GM18505 (cell line): ENCODE data around the gene TSKU.

Experiments used
- ATAC-seq: cut with Tn5 transposase; IDR thresholded peaks from one replicate; pipeline ENCODE4 v1.9.1; 2021; ENCODE audit not compliant: unreplicated experiment
- POLR2A ChIP-seq: IDR thresholded peaks from 4 replicates; pipeline ENCODE4 v1.6.1; 2011; ENCODE audit warnings: borderline replicate concordance; ENCODE audit not compliant: insufficient read depth, insufficient read length; ENCODE audit errors: extremely low read depth

TSKU gene

DNA sequence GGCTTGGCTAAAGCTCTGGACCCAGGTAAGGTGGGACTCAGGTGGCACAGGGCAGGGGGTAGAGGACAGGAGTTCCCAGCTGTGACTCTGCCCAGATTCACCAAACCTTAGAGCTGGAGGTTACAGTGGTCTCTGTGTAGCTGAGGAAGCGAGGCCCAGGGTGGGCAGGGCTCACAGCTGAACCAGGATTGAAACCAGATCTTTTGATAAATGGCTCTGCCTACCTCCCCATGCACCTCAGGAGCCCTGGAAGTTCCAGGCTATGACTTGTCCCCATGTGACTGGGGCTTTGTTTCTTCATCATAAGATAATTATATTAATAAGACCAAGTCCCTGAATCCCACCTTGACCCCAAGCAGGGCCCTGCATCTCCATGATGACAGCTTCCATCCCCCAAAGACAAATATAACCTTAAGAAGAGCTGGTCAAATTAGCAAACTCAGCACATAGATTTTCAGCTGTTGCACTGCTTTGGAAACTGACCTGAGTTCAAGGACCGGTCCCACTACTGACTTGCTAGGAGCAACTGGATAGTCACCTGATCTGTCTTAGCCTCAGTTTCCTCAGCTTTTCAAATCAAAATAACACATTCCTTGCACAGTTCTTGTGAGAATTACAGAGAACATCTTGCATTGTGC, 21.3 kb upstream of the TSKU start:
- no peak for ATAC-seq
- no peak for TF ChIP-seq POLR2A

DNA sequence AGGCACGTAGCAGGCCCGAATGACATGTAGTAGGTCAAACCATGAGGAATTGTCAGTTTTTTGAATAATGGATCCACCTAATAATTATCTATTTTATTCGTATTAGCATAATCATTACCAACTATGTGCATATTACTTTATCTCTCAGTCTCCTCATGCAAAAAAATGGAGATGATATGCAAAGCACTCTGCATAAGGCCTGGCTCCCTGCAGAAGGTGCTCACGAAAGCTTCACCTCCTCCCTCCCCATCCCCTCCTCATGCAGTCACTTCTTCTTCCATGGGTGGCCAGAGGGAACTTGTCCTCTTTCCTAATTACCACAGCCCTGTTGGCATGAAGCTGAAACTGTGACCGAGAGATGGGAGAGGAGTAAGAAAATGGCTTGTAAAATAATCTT, 20.8 kb upstream of the TSKU start:
- no peak for TF ChIP-seq POLR2A
- ATAC-seq: no peak

DNA sequence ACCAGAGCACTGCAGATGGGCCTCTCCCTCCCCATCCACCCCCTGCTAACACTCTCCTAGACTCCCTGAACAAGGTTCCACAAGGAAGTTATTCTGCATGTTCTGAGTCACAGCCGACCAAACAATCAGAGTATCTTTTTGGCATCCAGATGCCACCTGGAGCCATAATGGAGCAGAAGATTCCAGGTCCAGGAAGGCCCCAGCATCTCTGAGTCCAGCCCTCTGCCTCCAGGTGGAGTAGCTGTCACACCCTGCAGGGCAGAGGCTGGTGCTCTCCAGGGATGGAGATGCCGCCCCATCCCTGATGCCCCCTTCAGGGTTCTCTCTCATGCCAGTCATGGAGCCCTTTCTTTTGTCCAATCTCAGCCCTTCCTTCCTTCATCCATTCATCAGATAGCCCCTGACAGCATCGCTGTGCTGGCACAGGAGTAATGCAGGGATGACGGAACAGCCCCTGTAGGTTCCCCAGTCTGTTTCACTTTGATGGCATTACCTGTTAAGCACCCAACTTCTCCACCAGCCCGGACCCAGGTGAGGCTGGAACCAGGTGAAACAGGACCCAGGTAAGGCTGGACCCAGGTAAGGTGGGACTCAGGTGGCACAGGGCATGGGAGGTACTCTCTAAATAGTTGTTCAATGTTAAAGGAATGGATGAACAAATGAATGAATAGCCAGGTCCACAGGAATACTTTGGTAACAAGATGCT, 20.1 kb upstream of the TSKU start:
- TF ChIP-seq POLR2A: no peak
- no peak for ATAC-seq

- no peak for ATAC-seq
- TF ChIP-seq POLR2A: no peak
These were observed 19.4 kb upstream of the TSKU start for GRCh38 chr11:76763573-76764346.

- TF ChIP-seq POLR2A: no peak
- no peak for ATAC-seq
These were observed 18.1 kb upstream of the TSKU start for GRCh38 chr11:76764941-76765665.

GRCh38 chr11:76765863-76766350, 17.2 kb upstream of the TSKU start:
- TF ChIP-seq POLR2A: no peak
- ATAC-seq: no peak

GRCh38 chr11:76766521-76766920, 16.6 kb upstream of the TSKU start:
- ATAC-seq: no peak
- TF ChIP-seq POLR2A: no peak

DNA sequence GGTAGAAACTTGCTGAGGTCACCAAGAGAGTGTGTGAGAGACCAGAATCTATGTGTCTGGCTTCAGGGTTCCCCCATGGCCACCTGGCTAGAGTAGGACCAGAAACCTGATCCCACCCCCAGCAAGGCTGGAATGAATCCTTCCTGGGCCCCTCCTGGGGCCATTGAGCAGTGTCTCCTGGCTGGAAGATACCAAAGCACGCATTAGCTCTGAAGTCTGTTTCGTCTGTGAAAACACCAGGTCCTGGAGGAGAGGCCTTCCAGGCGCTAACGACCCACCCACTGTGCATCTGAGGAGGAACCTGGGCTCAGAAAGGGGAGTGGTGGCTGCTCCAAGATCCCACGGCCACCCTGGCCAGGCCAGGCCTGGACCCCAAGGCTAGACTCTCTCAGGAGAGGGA, 15.5 kb upstream of the TSKU start:
- no peak for ATAC-seq

GRCh38 chr11:76768088-76768908, 14.9 kb upstream of the TSKU start:
- no peak for ATAC-seq
- TF ChIP-seq POLR2A: no peak

More for the DNA sequence above, 15.5 kb upstream of the TSKU start:
- no peak for TF ChIP-seq POLR2A

- TF ChIP-seq POLR2A: no peak
- ATAC-seq: no peak
These were observed 14.1 kb upstream of the TSKU start for GRCh38 chr11:76768909-76769560.

DNA sequence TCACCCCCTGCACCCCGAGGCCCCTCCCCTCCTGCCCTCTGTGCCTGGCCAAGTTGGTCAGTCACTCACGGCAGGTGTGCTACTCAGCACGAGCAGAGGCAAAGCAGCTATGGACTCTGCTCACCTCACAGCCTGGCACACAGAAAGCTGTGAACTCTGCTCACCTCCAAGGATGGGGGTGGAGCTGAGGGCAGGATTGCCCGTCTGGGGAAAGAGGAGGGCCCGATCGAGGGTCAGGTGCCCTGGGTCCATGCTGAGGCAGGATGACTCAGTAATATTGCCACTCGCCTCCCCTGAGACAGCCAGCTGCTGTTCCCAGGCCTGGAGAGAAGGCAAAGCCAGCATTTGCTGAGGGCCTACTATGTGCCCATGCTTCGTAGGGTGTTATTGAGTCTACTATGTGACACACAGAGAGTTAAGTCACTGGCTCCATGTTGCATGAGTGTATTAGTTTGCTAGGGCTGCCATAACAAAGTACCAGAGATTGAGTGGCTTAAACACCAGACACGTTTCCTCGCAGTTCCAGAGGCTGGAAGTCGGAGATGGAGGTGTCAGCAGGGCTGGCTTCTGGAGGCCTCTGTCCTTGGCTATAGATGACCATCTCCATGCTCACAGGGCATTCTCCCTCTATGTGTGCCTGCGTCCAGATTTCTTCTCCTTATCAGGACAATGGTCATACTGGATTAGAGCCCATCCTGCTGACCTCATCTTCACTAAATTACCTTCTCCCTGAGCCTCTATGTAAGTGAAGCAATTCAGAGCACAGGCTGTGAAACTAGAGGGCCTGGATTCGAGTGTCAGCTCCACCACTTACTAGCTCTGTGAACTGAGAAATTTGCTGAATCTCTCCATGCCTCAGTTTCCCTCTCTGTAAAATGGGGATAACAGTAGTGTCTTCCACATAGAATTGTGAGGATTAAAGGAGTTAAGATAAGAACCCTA, 13.2 kb upstream of the TSKU start:
- no peak for ATAC-seq
- no peak for TF ChIP-seq POLR2A
